Activated T-cell treated with anti-CD3 and anti-CD28 coated beads, Interleukin-2, amount 50 U/mL, for 72 hours (primary cell): ENCODE data around the gene DHDDS. TPM values are rescaled to one million over a fixed set of nuclear protein-coding genes. Genes with fewer than 3 reads are reported as not detected.

Experiments used
- ATAC-seq, 2 donors: fragments of 150-1000 bp; cut with Tn5 transposase; replicated peaks in 1 of 2; 2 replicates each; pipeline ENCODE4 v1.10.0; 2021; ENCODE audit warnings: moderate library complexity in 2 of 2, mild to moderate bottlenecking in 1 of 2
- DNase-seq, 2 donors: peaks; one replicate each; pipeline ENCODE4 v3.0.0; 2021 to 2022; ENCODE audit warnings: mixed read lengths in 1 of 2
- H3K27ac Mint-ChIP-seq: one replicate; pipeline ENCODE4 v1.8.0; 2022; ENCODE audit warnings: mild to moderate bottlenecking, moderate library complexity, mixed read lengths
- H3K27me3 Mint-ChIP-seq: one replicate; pipeline ENCODE4 v1.8.0; 2022; ENCODE audit warnings: low read depth, mixed read lengths
- H3K36me3 Mint-ChIP-seq, 2 donors: one replicate each; pipeline ENCODE4 v1.8.0; 2022; ENCODE audit warnings: mixed read lengths in 2 of 2, mild to moderate bottlenecking in 1 of 2; ENCODE audit not compliant: insufficient read depth in 2 of 2
- H3K4me1 Mint-ChIP-seq: one replicate; pipeline ENCODE4 v1.8.0; 2022; ENCODE audit warnings: low read depth, mixed read lengths
- H3K4me3 Mint-ChIP-seq, 2 donors: one replicate each; pipeline ENCODE4 v1.8.0; 2022; ENCODE audit warnings: mild to moderate bottlenecking in 2 of 2, mixed read lengths in 2 of 2, moderate library complexity in 2 of 2
- H3K9me3 Mint-ChIP-seq, 2 donors: one replicate each; pipeline ENCODE4 v1.8.0; 2022; ENCODE audit warnings: mixed read lengths in 2 of 2
- total RNA-seq, 2 donors: library from RNA; stranded (reverse); gene quantifications; one replicate each; pipeline ENCODE4 v1.2.3, GENCODE V29; 2022

DHDDS gene
- total RNA-seq, 2 donors from 2014 or later, result 39.5 to 43.6 TPM

- no peak for DNase-seq
- Mint-ChIP-seq H3K4me3 (no peak overlapping the region), H3K27me3 (peaks cover 31% of the 10 kb centered on the region), H3K27ac (no peak overlapping the region), H3K4me1 (peaks cover 17% of the 10 kb centered on the region), H3K9me3 (no peaks in the 10 kb centered on the region), H3K36me3 (no peaks in the 10 kb centered on the region)
- no peak for ATAC-seq
Observed at GRCh38 chr1:26405281-26405915, 26.7 kb upstream of the DHDDS start.

DNA sequence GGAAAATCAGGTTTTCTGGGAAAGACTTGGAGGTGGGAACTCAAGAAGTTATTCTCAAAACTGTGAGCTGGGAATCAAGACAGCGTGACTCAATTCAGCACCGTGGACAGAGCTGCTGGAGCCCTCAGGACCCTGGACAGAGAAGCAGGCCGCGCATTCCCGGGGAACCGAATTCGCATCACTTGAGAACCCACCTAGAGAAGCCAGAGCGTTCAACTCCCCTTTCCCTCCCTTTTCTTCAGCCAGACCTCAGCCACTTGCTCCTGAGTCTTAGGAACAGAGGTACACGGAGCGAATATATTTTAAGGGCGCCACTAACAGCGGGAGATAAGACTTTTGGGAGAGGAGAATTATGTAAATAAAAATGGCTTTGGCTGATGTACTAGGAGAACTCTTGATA is 23.5 kb upstream of the DHDDS start:
- Mint-ChIP-seq H3K27ac (no peak overlapping the region), H3K9me3 (no peaks in the 10 kb centered on the region), H3K27me3 (peaks cover 59% of the 10 kb centered on the region), H3K4me1 (peaks cover 22% of the 10 kb centered on the region), H3K4me3 (peak overlapping the region in 1 of 2 donors; percentile 67), H3K36me3 (no peaks in the 10 kb centered on the region)
- peak; percentile 57 to 67 for ATAC-seq
- DNase-seq, result peak; percentile 68 to 71

- Mint-ChIP-seq H3K27ac (no peak overlapping the region), H3K4me1 (peaks cover 22% of the 10 kb centered on the region), H3K36me3 (no peaks in the 10 kb centered on the region), H3K4me3 (peak overlapping the region; percentile 41 to 67), H3K9me3 (no peaks in the 10 kb centered on the region), H3K27me3 (peaks cover 59% of the 10 kb centered on the region)
- DNase-seq (no peak), ATAC-seq (no peak)
Observed at GRCh38 chr1:26409191-26409807, 22.8 kb upstream of the DHDDS start.

- H3K36me3 Mint-ChIP-seq, result no peaks in the 10 kb centered on the region
- no peak for DNase-seq
- H3K4me3 Mint-ChIP-seq, result peak within 1 kb of the TSS; percentile 17 to 41
- peaks cover 22% of the 10 kb centered on the region for H3K4me1 Mint-ChIP-seq
- peaks cover 62% of the 10 kb centered on the region for H3K27me3 Mint-ChIP-seq
- H3K27ac Mint-ChIP-seq, result no peak within 1 kb of the TSS
- H3K9me3 Mint-ChIP-seq, result no peaks in the 10 kb centered on the region
- ATAC-seq, result no peak
Observed at GRCh38 chr1:26410706-26411623, 21.2 kb upstream of the DHDDS start, which contains the start of gene LIN28A. Gene LIN28A, plus strand, starts transcription at chr1:26410817. Its CDS starts 75 bp downstream, at chr1:26410892.

DNA sequence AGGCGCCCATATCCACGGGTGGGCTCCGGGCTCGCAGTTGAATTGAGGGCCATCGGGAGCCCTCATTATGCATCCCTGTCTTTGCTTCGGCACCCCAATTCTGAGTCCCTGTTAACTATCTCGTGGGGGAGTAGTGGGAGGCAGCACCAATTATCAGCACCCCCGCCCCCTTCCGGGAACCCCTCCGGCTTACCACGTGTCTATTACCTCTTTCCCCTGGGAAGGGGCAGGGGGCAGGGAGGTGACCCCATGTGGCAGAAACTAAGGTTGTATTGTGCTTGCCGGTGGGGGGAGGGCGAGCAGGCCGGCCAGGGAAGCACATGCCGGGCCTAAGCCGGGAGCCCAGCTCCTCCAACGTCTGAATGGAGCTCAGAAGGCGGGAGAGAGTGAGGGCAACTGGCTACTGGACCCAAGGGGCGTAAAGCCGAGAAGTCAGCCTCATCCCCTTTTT is 20.5 kb upstream of the DHDDS start:
- Mint-ChIP-seq H3K27me3 (peaks cover 62% of the 10 kb centered on the region), H3K27ac (no peak overlapping the region), H3K9me3 (no peaks in the 10 kb centered on the region), H3K4me1 (peaks cover 22% of the 10 kb centered on the region), H3K4me3 (peak overlapping the region in 1 of 2 donors; percentile 10), H3K36me3 (no peaks in the 10 kb centered on the region)
- ATAC-seq (no peak), DNase-seq (no peak)

- DNase-seq (no peak), ATAC-seq (no peak)
- peaks cover 62% of the 10 kb centered on the region for H3K27me3 Mint-ChIP-seq
- H3K36me3 Mint-ChIP-seq, result no peaks in the 10 kb centered on the region
- H3K27ac Mint-ChIP-seq, result no peak overlapping the region
- no peak overlapping the region for H3K4me3 Mint-ChIP-seq
- H3K9me3 Mint-ChIP-seq, result no peaks in the 10 kb centered on the region
- H3K4me1 Mint-ChIP-seq, result peaks cover 22% of the 10 kb centered on the region
Observed at GRCh38 chr1:26412180-26412840, 19.8 kb upstream of the DHDDS start.

DNA sequence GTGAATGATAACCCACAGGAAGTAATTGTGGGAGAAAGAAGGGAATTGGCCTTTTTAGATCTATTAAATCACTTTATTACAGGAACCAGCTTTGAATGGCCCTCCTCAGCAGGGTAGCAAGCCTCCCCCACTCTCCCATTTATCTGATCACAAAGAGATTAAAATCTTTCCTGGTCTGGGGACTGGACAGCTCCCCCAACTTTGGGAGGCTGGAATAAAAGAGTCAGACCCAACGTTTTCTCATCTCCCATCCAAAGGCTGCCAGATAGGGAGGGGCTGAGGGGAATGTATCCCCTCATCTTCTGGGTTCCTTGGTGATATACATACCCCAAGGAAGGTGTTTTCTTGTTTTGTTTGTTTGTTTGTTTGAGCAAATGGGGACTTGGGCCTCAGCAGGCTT is 19.1 kb upstream of the DHDDS start:
- no peak overlapping the region for H3K27ac Mint-ChIP-seq
- DNase-seq (no peak), ATAC-seq (no peak)
- H3K36me3 Mint-ChIP-seq, result no peaks in the 10 kb centered on the region
- peaks cover 22% of the 10 kb centered on the region for H3K4me1 Mint-ChIP-seq
- no peaks in the 10 kb centered on the region for H3K9me3 Mint-ChIP-seq
- no peak overlapping the region for H3K4me3 Mint-ChIP-seq
- peaks cover 62% of the 10 kb centered on the region for H3K27me3 Mint-ChIP-seq

- no peaks in the 10 kb centered on the region for H3K4me1 Mint-ChIP-seq
- peak; percentile 86 for DNase-seq
- ATAC-seq, result peak; percentile 99
- no peaks in the 10 kb centered on the region for H3K9me3 Mint-ChIP-seq
- H3K4me3 Mint-ChIP-seq, result no peak overlapping the region
- no peak overlapping the region for H3K27ac Mint-ChIP-seq
- H3K36me3 Mint-ChIP-seq, result no peaks in the 10 kb centered on the region
- H3K27me3 Mint-ChIP-seq, result peaks cover 39% of the 10 kb centered on the region
Observed at GRCh38 chr1:26417111-26417759, 14.9 kb upstream of the DHDDS start.

DNA sequence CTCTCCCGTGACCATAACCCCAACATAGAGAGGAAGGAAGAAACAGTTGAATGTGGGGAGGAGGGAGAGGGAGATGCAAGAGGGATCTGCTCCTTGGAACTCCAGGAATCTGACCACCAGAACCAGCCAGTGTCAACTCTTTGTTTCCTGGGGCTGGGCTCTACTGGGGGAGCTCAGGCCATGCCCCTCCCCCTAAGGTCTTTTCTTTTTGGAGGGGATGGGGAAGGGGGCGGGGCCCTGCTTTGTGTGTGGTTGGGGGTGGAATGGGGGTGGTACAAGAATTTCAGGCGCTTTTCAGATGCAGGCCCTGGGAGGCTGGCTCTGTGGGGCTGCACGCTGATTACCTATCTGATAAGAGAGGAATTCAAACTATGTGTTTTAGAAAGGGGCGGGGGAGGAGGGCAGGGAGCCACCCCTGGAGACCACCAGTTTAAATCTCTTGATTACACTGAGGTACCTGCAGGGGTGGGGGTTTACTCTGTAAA is 13.2 kb upstream of the DHDDS start:
- DNase-seq (no peak), ATAC-seq (no peak)
- Mint-ChIP-seq H3K9me3 (no peaks in the 10 kb centered on the region), H3K36me3 (no peaks in the 10 kb centered on the region), H3K27me3 (peaks cover 22% of the 10 kb centered on the region), H3K27ac (no peak overlapping the region), H3K4me1 (no peaks in the 10 kb centered on the region), H3K4me3 (no peak overlapping the region)

- Mint-ChIP-seq H3K36me3 (no peaks in the 10 kb centered on the region), H3K4me1 (no peaks in the 10 kb centered on the region), H3K9me3 (no peaks in the 10 kb centered on the region), H3K27ac (no peak overlapping the region), H3K4me3 (no peak overlapping the region), H3K27me3 (peaks cover 16% of the 10 kb centered on the region)
- no peak for DNase-seq
- ATAC-seq, result no peak
Observed at GRCh38 chr1:26419494-26419893, 12.6 kb upstream of the DHDDS start.

DNA sequence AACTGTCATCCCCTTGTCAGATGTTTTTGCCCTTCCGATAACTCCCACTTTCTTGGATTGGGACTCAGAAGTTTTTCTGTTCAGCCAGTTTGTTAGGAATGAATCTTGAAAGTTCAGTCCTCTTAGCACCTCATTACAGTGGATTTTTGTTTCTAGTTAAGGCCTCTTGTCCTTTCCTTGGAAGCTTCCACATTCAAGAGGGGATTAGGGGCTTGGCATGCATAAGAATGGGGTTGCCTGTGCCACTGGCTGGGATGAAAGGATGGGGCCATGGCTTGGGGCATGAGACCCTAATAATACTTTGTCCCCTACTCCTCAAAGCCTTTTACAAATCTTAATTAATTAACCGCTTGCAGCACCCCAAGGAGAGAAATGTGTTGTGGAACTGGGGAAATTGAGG is 2.4 kb upstream of the DHDDS start:
- ATAC-seq (no peak), DNase-seq (no peak)
- peak overlapping the region in 1 of 2 donors; percentile 29 for H3K4me3 Mint-ChIP-seq
- H3K4me1 Mint-ChIP-seq, result peaks cover 20% of the 10 kb centered on the region
- H3K36me3 Mint-ChIP-seq, result peaks cover 4% of the 10 kb centered on the region in 2 donors
- no peak overlapping the region for H3K27ac Mint-ChIP-seq
- H3K9me3 Mint-ChIP-seq, result no peaks in the 10 kb centered on the region
- H3K27me3 Mint-ChIP-seq, result peaks cover 5% of the 10 kb centered on the region

- H3K4me1 Mint-ChIP-seq, result peaks cover 20% of the 10 kb centered on the region
- peaks cover 5% of the 10 kb centered on the region for H3K27me3 Mint-ChIP-seq
- H3K9me3 Mint-ChIP-seq, result no peaks in the 10 kb centered on the region
- DNase-seq (no peak), ATAC-seq (no peak)
- peaks cover 4 to 9% of the 10 kb centered on the region in 2 donors for H3K36me3 Mint-ChIP-seq
- H3K4me3 Mint-ChIP-seq, result peak overlapping the region; percentile 92 to 95
- H3K27ac Mint-ChIP-seq, result peak overlapping the region; percentile 20
Observed at GRCh38 chr1:26432793-26433192, 672 bp downstream of the DHDDS start.
